DMS53 (cell line): ENCODE data around the gene ZNF366.
"Not testable (repeated sequence)": the region's sequence is repeated elsewhere in the genome, so short reads cannot be mapped to it uniquely, and the experiment has no call there.

Experiments used
- DNase-seq: peaks from one replicate; lab custom pipeline; 2025; lab: John Stamatoyannopoulos, UW

ZNF366 gene

DNA sequence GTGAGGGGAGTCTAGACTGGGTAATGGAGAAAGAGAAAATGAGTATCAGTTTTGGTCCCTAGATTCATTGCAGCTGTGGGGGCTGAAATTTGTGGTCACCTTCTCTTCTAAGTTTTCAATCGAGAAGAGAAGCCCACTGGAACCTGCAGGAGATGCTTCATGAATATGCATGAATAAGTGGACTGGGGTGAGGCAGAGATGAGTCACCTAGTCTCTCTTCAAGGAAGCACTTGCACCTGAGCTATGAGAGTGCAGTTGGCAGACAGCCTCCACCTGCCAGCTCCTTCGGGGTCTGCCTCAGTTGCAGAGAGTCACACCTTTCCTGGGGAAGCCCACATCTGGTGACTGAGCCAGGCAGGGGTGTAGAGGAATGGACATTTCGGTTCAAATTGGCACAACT lies 69.1 kb downstream of the ZNF366 start:
- peak; percentile 54 for DNase-seq

DNA sequence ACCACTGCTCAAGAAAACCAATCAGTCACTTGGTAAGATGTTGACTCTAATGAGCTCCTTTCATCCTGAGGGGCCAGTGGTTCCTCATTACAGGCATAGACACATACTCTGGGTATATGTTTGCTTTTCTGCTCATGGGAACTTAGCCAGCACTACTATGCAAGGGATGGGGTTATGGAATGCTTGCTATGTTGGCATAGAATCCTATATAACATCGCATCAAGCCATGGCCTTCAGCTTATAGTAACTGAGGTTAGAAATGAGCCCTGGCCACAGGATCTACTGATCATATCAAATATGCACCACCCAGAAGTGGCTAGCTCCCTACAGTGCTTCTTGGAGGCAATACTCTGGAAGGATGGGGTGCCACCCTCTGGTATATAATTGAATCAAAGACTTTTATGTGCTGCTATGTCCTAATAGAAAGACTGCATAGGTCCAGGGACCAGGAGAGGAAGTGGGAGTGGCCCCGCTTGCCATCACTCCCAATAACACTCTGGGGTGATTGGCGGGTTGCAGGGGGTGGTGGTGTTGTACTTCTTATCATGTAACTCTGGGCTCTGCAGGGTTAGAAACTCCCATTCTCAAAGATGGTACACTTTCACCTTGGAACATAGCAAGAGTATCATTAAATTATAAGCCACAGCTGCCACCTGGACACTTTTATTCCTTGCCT lies 70.3 kb downstream of the ZNF366 start:
- DNase-seq: no peak

DNA sequence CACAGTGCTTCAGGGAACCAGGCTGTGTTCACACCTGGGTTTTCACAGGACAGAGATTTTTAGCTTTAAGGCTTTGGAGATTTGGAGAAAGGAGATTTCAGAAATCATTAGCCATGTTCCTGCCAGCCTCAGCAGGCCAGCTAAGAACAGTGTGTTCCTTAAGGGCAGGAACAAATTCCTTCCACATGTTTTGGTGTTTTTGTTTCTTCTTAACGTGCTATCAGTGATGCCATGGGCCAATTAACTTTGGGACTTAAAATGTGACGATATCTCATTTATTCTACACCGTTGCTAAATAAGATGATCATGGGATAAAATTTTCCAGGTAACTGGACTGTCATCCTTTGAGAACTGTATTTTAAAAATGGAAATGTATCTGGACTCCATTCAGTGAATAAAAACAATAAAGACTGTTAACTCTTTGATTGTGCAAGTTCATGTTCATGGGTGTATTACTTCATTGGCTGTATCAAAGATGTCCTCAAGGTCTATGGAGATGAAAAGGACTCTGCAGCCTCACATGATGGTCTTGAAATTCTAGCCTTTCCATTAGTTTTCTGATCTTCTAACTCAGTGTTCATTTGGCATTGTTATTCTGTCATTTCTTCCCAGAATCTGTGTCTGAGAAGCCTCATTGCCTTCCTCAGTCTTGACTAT lies 72.3 kb downstream of the ZNF366 start:
- no peak for DNase-seq

GRCh38 chr5:72434056-72434780 lies 73.0 kb downstream of the ZNF366 start:
- no peak for DNase-seq

GRCh38 chr5:72433522-72433921 lies 73.7 kb downstream of the ZNF366 start:
- no peak for DNase-seq

- no peak for DNase-seq
Observed at GRCh38 chr5:72428669-72429068, 78.5 kb downstream of the ZNF366 start.

GRCh38 chr5:72427488-72428437 lies 79.4 kb downstream of the ZNF366 start:
- no peak for DNase-seq

DNA sequence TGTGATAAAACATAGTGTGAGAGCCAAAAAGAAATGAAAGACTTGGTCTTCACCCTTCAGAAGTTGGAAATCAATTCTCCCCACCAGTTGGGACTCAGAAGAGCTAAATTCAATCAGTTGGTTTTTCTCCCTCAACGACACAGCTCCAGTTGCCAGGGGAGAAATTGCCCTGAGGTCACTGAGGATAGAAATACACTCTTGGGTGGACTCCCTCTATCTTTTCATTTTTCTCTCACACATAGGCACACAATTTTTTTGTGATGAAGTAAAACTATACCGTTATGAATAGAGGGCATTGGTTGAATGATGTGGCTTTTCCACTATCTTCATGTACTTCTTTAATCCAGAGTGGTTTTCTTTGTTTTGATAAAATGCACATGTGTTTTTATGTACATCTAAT lies 80.2 kb downstream of the ZNF366 start:
- no peak for DNase-seq

DNA sequence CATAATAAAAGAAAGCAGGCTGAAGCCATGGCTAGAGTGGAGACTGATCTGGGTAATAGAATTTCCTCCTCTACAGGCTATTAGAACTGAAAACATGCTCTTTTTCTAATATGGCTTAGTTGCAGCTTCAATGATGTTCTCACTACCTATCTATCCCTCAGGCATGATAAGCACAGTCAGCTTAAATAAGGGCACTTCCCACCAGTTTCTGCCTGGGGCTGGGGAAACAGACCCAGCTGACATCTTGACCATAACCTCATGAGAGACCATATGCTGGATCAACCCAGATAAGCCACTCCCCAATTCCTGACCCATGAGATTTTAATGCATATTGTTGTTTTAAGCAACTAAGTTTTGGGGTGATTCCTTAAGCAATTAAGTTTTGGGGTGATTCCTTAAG lies 81.2 kb downstream of the ZNF366 start:
- no peak for DNase-seq

GRCh38 chr5:72418271-72418670 lies 88.9 kb downstream of the ZNF366 start:
- no peak for DNase-seq

GRCh38 chr5:72417333-72418062 lies 89.7 kb downstream of the ZNF366 start:
- no peak for DNase-seq

GRCh38 chr5:72415616-72416325 lies 91.4 kb downstream of the ZNF366 start:
- DNase-seq: no peak

GRCh38 chr5:72412283-72413055 lies 94.7 kb downstream of the ZNF366 start:
- DNase-seq: no peak

DNA sequence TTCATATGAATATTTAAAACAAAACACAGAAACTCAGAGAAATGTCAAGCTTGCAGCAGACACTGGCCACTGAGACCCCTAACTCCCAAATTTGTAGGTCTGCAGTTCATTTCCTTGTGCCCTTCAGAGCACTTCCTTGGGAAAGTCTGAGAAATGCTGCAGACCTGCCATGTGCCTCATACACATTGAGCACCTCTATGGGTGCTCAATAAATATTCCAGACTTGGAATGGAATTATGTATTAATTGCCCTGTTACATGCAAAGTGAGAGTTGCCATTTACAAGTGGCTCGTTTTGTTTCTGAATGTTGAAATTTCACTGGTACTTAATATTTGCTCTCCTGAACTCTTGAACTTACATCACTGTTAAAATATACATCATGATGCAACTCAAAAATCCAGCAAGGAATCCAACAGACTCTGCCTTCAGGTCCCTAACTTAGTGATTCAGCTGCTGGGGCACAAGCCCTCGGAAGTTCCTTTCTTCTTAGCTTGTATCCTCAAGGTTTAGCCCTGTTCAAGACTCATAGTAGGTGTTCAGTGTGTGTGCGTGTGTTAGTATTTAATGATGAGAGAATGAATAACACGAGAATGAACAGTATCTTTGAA lies 96.4 kb downstream of the ZNF366 start:
- no peak for DNase-seq

DNA sequence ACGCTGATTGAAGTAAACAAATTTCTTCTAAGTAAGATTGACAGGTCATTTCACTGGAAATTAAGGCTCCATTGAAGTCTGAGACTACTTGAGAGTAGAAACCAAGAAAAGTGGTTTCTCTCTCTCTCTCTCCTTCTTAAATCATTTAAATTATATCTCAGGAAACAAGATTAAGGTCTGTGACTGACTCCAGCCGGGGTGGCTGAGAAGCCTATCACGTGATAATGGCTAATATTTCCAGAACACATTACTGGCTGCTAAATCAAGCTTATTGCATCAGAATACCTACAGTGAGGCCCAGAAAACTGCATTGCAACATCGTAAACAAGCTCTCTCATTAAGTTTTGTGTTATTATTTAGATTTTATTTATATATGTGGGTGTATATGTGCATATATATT lies 98.6 kb downstream of the ZNF366 start:
- no peak for DNase-seq

DNA sequence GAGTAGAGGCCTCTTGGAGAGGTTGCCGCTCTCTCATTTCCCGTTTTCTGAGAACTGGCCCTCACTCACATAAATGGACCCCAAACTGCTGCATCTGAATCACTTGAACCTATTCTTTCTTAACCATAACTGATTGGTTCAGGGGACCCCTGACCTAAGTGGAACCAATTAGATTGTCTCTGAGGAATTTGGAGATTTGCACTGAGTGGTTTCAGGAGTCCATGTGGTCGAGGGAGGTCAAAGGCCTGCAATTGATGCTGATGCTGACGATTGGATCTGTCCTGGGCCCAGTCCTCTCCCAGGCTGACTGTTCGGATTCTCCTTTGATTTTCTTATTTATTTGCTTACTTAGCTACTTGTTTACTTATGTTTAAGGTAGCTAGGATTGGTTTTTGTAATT lies 99.1 kb downstream of the ZNF366 start:
- DNase-seq: no peak

GRCh38 chr5:72407541-72407940 lies 99.7 kb downstream of the ZNF366 start:
- no peak for DNase-seq

GRCh38 chr5:72407078-72407477 lies 100.1 kb downstream of the ZNF366 start:
- DNase-seq: no peak

DNA sequence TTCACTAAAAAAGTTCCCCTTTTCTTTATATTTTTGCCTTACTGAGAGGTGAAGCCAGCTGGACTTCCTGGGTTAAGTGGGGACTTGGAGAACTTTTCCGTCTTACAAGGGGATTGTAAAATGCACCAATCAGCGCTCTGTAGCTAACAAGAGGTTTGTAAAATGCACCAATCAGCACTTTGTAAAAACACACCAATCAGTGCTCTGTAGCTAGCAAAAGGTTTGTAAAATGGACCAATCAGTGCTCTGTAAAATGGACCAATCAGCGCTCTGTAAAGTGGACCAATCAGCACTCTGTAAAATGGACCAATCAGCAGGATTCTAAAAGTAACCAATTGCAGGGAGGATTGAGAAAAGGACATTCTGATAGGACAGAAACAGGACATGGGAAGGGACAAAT lies 102.4 kb downstream of the ZNF366 start:
- not testable (repeated sequence) for DNase-seq
